HG03565 (cell line): ENCODE data around the gene TNFAIP8.

Experiments used
- ATAC-seq: cut with Tn5 transposase; IDR thresholded peaks from one replicate; pipeline ENCODE4 v1.9.1; 2021; ENCODE audit warnings: mild to moderate bottlenecking, moderate library complexity; ENCODE audit not compliant: unreplicated experiment

TNFAIP8 gene

GRCh38 chr5:119355685-119356611, at the start of gene TNFAIP8:
TSS of gene TNFAIP8 (plus strand) at chr5:119356019. CDS start at chr5:119356091, 72 bp downstream.
- ATAC-seq = peak; percentile 21

- no peak for ATAC-seq
These were observed 48.6 kb upstream of the TNFAIP8 start for GRCh38 chr5:119307170-119307569.

- ATAC-seq = no peak
These were observed 46.5 kb upstream of the TNFAIP8 start for GRCh38 chr5:119309326-119309725.

- no peak for ATAC-seq
These were observed 44.1 kb upstream of the TNFAIP8 start for GRCh38 chr5:119311688-119312087.

GRCh38 chr5:119312403-119312802, 43.4 kb upstream of the TNFAIP8 start:
- no peak for ATAC-seq

GRCh38 chr5:119313197-119313596, 42.6 kb upstream of the TNFAIP8 start:
- no peak for ATAC-seq

GRCh38 chr5:119313658-119314605, 41.9 kb upstream of the TNFAIP8 start:
- ATAC-seq = no peak

- ATAC-seq = peak; percentile 45
These were observed 40.3 kb upstream of the TNFAIP8 start for GRCh38 chr5:119315516-119315949.

- no peak for ATAC-seq
These were observed 39.7 kb upstream of the TNFAIP8 start for GRCh38 chr5:119316086-119316485.

- no peak for ATAC-seq
These were observed 38.9 kb upstream of the TNFAIP8 start for GRCh38 chr5:119316906-119317305.

GRCh38 chr5:119318256-119318894, 37.4 kb upstream of the TNFAIP8 start:
- ATAC-seq = peak; percentile 36

- no peak for ATAC-seq
These were observed 36.4 kb upstream of the TNFAIP8 start for GRCh38 chr5:119319401-119319800.

GRCh38 chr5:119319890-119320289, 35.9 kb upstream of the TNFAIP8 start:
- no peak for ATAC-seq

GRCh38 chr5:119321569-119322311, 34.1 kb upstream of the TNFAIP8 start:
- ATAC-seq = no peak

GRCh38 chr5:119322312-119322947, 33.4 kb upstream of the TNFAIP8 start:
- ATAC-seq = no peak

GRCh38 chr5:119322948-119323537, 32.8 kb upstream of the TNFAIP8 start:
- peak; percentile 34 for ATAC-seq

GRCh38 chr5:119323601-119324000, 32.2 kb upstream of the TNFAIP8 start:
- no peak for ATAC-seq

- ATAC-seq = no peak
These were observed 31.0 kb upstream of the TNFAIP8 start for GRCh38 chr5:119324842-119325241.

GRCh38 chr5:119327018-119327417, 28.8 kb upstream of the TNFAIP8 start:
- ATAC-seq = no peak
